PC-9 (cell line): ENCODE data around the gene CGN. TPM values are rescaled to one million over a fixed set of nuclear protein-coding genes. Genes with fewer than 3 reads are reported as not detected.

Experiments
- BruUV-seq: library from RNA; stranded (reverse); fragments of 400-500 nt; replicated peaks from 2 replicates; lab custom pipeline; 2021; lab: Mats Ljungman, UMichigan
- CTCF ChIA-PET: fragments of 300-600 bp; sonication (Branson Sonifier 250); formaldehyde crosslinking; loops from one replicate; lab custom pipeline; 2022; ENCODE audit warnings: antibody characterized with exemption; lab: Charles Lee
- POLR2A ChIA-PET: fragments of 300-600 bp; sonication (Branson Sonifier 250); formaldehyde crosslinking; loops from one replicate; lab custom pipeline; 2022; ENCODE audit warnings: antibody characterized with exemption; ENCODE audit not compliant: unreplicated experiment; lab: Charles Lee
- DNase-seq, 2 experiments: peaks; one replicate each; pipeline versions ENCODE4 v3.0.0 to v3.0.0-alpha.2; 2015 to 2022; ENCODE audit warnings: mixed read lengths in 1 of 2
- H2AFZ ChIP-seq: fragments of 200-600 bp; sonication (generic); 2 replicates; pipeline ENCODE4 v1.8.1; 2017; ENCODE audit warnings: antibody characterized with exemption
- H3F3A ChIP-seq: fragments of 200-600 bp; sonication (generic); 2 replicates; pipeline ENCODE4 v1.8.1; 2017; ENCODE audit warnings: antibody characterized with exemption, mild to moderate bottlenecking, low read depth; ENCODE audit not compliant: insufficient read depth
- H3K27ac ChIP-seq: fragments of 200-600 bp; sonication (generic); 2 replicates; pipeline ENCODE4 v1.6.1; 2016; ENCODE audit warnings: mixed run types
- H3K27me3 ChIP-seq: fragments of 200-600 bp; sonication (generic); 2 replicates; pipeline ENCODE4 v1.6.1; 2016; ENCODE audit warnings: low read depth, mixed run types; ENCODE audit not compliant: insufficient read depth
- H3K36me3 ChIP-seq: fragments of 200-600 bp; sonication (generic); 2 replicates; pipeline ENCODE4 v1.6.1; 2016; ENCODE audit warnings: low read depth, mixed run types
- H3K4me1 ChIP-seq: fragments of 200-600 bp; sonication (generic); replicated peaks from 2 replicates; pipeline ENCODE4 v1.6.1; 2016; ENCODE audit warnings: mixed run types; ENCODE audit not compliant: insufficient read depth
- H3K4me2 ChIP-seq: fragments of 200-600 bp; sonication (generic); 2 replicates; pipeline ENCODE4 v1.6.1; 2017; ENCODE audit warnings: mixed run types
- H3K4me3 ChIP-seq: fragments of 200-600 bp; sonication (generic); 2 replicates; pipeline ENCODE4 v1.6.1; 2016; ENCODE audit warnings: mixed run types
- H3K79me2 ChIP-seq: fragments of 200-600 bp; sonication (generic); 2 replicates; pipeline ENCODE4 v1.6.1; 2017; ENCODE audit warnings: low read depth, mixed run types
- H3K9me2 ChIP-seq: fragments of 200-600 bp; sonication (generic); 2 replicates; pipeline ENCODE4 v1.8.1; 2017; ENCODE audit warnings: mild to moderate bottlenecking; ENCODE audit not compliant: insufficient read depth
- H3K9me3 ChIP-seq: fragments of 200-600 bp; sonication (generic); 2 replicates; pipeline ENCODE4 v1.8.1; 2016; ENCODE audit warnings: low read depth; ENCODE audit not compliant: insufficient read depth
- H4K20me1 ChIP-seq: fragments of 200-600 bp; sonication (generic); 2 replicates; pipeline ENCODE4 v1.8.1; 2017; ENCODE audit not compliant: insufficient read depth
- CTCF ChIP-seq: fragments of 200-600 bp; sonication (generic); conservative IDR thresholded peaks from 2 replicates; pipeline ENCODE4 v1.6.1; 2017; ENCODE audit warnings: mixed run types, antibody characterized with exemption, mild to moderate bottlenecking, moderate library complexity
- EZH2 ChIP-seq: fragments of 200-600 bp; sonication (generic); IDR thresholded peaks from 2 replicates; pipeline ENCODE4 v1.8.0; 2017; ENCODE audit warnings: antibody characterized with exemption, low read depth
- intact Hi-C: fragments of 100-400 bp; cut with micrococcal nuclease; formaldehyde crosslinking; loops from one replicate; pipeline ENCODE4 v1.10.0; 2022; ENCODE audit not compliant: unreplicated experiment
- total RNA-seq: library from RNA; stranded (reverse); gene quantifications from 2 replicates; pipeline ENCODE4 v1.2.3, GENCODE V29; 2021

Gene CGN
- total RNA-seq, 1 experiment from 2014 or later = 30.3 TPM

- H3K4me1 ChIP-seq = no peaks in the 10 kb centered on the region
- no peaks in the 10 kb centered on the region for H4K20me1 ChIP-seq
- no peaks in the 10 kb centered on the region; the same call in 1 of the 2 replicates for H3K9me3 ChIP-seq
- no peaks in the 10 kb centered on the region for H3K27me3 ChIP-seq
- 0 out of 2 replicates have a peak, but pooled peaks cover 3% of the 10 kb centered on the region for H3K9me2 ChIP-seq
- DNase-seq = no peak
- no peak overlapping the region for H3K27ac ChIP-seq
- BruUV-seq = no TSS peak
- H3K4me3 ChIP-seq = no peak overlapping the region
- intact Hi-C loops = no loop called here
- TF ChIP-seq EZH2 = no peak
- no peak for TF ChIP-seq CTCF
- 0 out of 2 replicates have a peak, but pooled peaks cover 6% of the 10 kb centered on the region for H3F3A ChIP-seq
- no peak overlapping the region for H2AFZ ChIP-seq
- POLR2A ChIA-PET = no interaction called here
- no peaks in the 10 kb centered on the region for H3K79me2 ChIP-seq
- no peak overlapping the region for H3K4me2 ChIP-seq
- CTCF ChIA-PET = no interaction called here
- H3K36me3 ChIP-seq = no peaks in the 10 kb centered on the region
These were observed 32.3 kb upstream of the CGN start for GRCh38 chr1:151478923-151479322.

- no peaks in the 10 kb centered on the region for H3K79me2 ChIP-seq
- H3K4me2 ChIP-seq = no peak overlapping the region
- DNase-seq = no peak
- H3K27ac ChIP-seq = no peak overlapping the region
- TF ChIP-seq CTCF (no peak), EZH2 (no peak)
- no peak overlapping the region for H2AFZ ChIP-seq
- BruUV-seq = no TSS peak
- ChIA-PET POLR2A (interaction anchor here (0.5 kb wide), 1 partner anchor 10 kb away, joined by 9 read pairs; no protein-coding TSS in a partner anchor), CTCF (no interaction called here)
- H3K36me3 ChIP-seq = no peaks in the 10 kb centered on the region
- intact Hi-C loops = no loop called here
- no peaks in the 10 kb centered on the region for H3K4me1 ChIP-seq
- no peaks in the 10 kb centered on the region for H3K9me2 ChIP-seq
- H3K9me3 ChIP-seq = no peaks in the 10 kb centered on the region; the same call in 1 of the 2 replicates
- H3F3A ChIP-seq = 0 out of 2 replicates have a peak, but pooled peaks cover 6% of the 10 kb centered on the region
- H3K4me3 ChIP-seq = no peak overlapping the region
- no peaks in the 10 kb centered on the region for H3K27me3 ChIP-seq
- H4K20me1 ChIP-seq = no peaks in the 10 kb centered on the region
These were observed 31.7 kb upstream of the CGN start for GRCh38 chr1:151479462-151479861.

GRCh38 chr1:151482017-151482416 is 29.2 kb upstream of the CGN start:
- Histone ChIP-seq H4K20me1 (no peaks in the 10 kb centered on the region), H3K79me2 (no peaks in the 10 kb centered on the region), H3K9me3 (no peaks in the 10 kb centered on the region; the same call in 1 of the 2 replicates), H3K4me1 (no peaks in the 10 kb centered on the region), H3K27me3 (no peaks in the 10 kb centered on the region), H3F3A (0 out of 2 replicates have a peak, but pooled peaks cover 6% of the 10 kb centered on the region), H3K27ac (no peak overlapping the region), H2AFZ (no peak overlapping the region), H3K9me2 (no peaks in the 10 kb centered on the region), H3K4me3 (no peak overlapping the region), H3K36me3 (no peaks in the 10 kb centered on the region), H3K4me2 (no peak overlapping the region)
- intact Hi-C loops = no loop called here
- BruUV-seq = no TSS peak
- DNase-seq = no peak
- POLR2A ChIA-PET = no interaction called here
- TF ChIP-seq CTCF = no peak
- CTCF ChIA-PET = no interaction called here
